RWPE2 (cell line): Measurements from ENCODE around the gene NPHP4.

Experiments
- ATAC-seq: fragments of 200-7000 bp; cut with Tn5 transposase; 3 replicates; pipeline ENCODE4 v1.9.1; 2021; ENCODE audit warnings: low read depth
- DNase-seq: peaks from one replicate; pipeline ENCODE4 v3.0.0-alpha.2; 2020; ENCODE audit warnings: low spot score
- H3K27ac ChIP-seq: fragments of 450-650 bp; 2 replicates; pipeline ENCODE4 v1.5.1; 2017; ENCODE audit warnings: mild to moderate bottlenecking; ENCODE audit not compliant: poor library complexity, severe bottlenecking
- H3K27me3 ChIP-seq: fragments of 250-450 bp; sonication (Bioruptor Pico); 2 replicates; pipeline ENCODE4 v1.5.1; 2021; ENCODE audit warnings: mild to moderate bottlenecking, moderate library complexity; ENCODE audit not compliant: insufficient read depth, poor library complexity, severe bottlenecking
- H3K36me3 ChIP-seq: fragments of 250-450 bp; sonication (Bioruptor Pico); 2 replicates; pipeline ENCODE4 v1.5.1; 2020; ENCODE audit warnings: low read depth, mild to moderate bottlenecking, moderate library complexity
- H3K4me1 ChIP-seq: fragments of 250-450 bp; sonication (Bioruptor Pico); 2 replicates; pipeline ENCODE4 v1.5.1; 2021; ENCODE audit warnings: mild to moderate bottlenecking, moderate library complexity; ENCODE audit not compliant: insufficient read depth, poor library complexity, severe bottlenecking
- H3K4me3 ChIP-seq: fragments of 250-450 bp; sonication (Bioruptor Pico); 2 replicates; pipeline ENCODE4 v1.5.1; 2021; ENCODE audit warnings: mild to moderate bottlenecking, moderate library complexity; ENCODE audit not compliant: severe bottlenecking
- H3K9me3 ChIP-seq: fragments of 250-450 bp; sonication (Bioruptor Pico); 2 replicates; pipeline ENCODE4 v1.5.1; 2021; ENCODE audit warnings: mild to moderate bottlenecking, moderate library complexity; ENCODE audit not compliant: severe bottlenecking
- TF ChIP-seq, protein P1 (sequence below): fragments of 450-650 bp; IDR thresholded peaks from one replicate; pipeline ENCODE4 v1.5.1; 2017; ENCODE audit warnings: mild to moderate bottlenecking, moderate library complexity; ENCODE audit not compliant: poor library complexity, severe bottlenecking

The NPHP4 gene

DNA sequence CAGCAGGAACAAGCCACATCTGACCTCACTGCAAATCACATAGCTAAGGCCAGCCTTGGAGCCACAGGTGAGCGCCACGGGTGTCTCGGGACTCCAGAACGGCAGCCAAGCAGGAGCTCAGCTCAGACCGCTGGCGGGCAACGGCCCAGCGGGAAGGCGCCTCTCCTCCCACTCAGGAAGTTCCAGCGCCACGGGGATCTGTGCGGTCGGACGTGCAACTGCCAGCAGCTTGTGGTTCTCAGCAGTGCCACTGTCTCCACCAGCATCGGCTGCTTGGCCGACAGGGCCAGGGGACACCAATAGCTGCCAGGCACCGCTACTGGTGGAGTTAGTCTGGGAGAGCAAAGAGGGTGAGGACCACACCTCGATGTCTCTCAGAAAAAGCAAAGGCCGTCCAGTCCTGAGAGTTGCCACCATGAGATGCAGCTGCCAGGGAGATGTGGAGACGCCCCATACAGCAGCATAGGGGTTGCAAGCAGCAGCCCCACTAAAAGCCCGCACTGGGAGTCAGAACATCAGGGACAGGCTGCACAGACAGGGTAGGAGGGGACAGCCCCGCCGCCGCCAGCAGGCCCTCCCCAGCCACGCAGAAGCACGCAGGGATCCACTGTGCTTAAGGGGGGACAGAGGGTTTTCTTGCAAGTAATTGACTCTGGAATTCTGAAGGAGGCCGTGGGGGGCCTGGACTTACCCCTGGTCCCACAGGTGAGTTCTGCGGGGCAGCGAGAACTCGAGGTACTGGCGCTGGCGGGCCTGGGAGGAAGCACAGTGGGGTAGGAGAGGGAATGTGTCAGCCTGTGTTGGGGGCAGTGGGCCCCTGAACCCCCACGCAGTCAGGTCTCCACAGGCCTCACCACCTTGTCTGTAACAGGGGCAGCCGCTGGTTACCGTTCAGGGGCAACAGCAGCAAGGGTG, 83.5 kb downstream of the NPHP4 start:
- TF ChIP-seq, protein P1, sequence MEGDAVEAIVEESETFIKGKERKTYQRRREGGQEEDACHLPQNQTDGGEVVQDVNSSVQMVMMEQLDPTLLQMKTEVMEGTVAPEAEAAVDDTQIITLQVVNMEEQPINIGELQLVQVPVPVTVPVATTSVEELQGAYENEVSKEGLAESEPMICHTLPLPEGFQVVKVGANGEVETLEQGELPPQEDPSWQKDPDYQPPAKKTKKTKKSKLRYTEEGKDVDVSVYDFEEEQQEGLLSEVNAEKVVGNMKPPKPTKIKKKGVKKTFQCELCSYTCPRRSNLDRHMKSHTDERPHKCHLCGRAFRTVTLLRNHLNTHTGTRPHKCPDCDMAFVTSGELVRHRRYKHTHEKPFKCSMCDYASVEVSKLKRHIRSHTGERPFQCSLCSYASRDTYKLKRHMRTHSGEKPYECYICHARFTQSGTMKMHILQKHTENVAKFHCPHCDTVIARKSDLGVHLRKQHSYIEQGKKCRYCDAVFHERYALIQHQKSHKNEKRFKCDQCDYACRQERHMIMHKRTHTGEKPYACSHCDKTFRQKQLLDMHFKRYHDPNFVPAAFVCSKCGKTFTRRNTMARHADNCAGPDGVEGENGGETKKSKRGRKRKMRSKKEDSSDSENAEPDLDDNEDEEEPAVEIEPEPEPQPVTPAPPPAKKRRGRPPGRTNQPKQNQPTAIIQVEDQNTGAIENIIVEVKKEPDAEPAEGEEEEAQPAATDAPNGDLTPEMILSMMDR: no peak
- Histone ChIP-seq H3K4me3 (no peak overlapping the region), H3K9me3 (no peaks in the 10 kb centered on the region), H3K36me3 (no peaks in the 10 kb centered on the region; the same call in 1 of the 2 replicates), H3K4me1 (no peaks in the 10 kb centered on the region), H3K27ac (no peak overlapping the region), H3K27me3 (no peaks in the 10 kb centered on the region)
- no peak for ATAC-seq
- no peak for DNase-seq

DNA sequence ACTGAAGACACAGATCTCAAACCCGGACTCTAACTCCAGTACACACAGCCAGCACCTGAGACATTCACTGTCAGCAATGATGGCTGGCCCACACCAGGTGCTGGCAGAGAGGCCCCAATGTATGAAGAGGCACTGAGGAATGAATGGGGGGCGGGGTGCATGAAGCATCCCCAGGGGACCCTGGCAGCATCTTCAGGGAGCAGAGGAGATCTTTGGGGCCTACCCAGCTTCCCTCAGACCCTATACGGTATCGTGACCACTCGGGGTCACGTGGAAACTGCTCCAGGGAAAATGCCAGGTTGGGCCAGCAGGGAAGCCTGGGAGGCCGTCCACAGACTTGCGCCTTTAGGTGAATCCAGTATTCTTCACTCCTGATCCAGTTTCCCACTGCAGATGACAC, 84.3 kb downstream of the NPHP4 start:
- Histone ChIP-seq H3K4me1 (no peaks in the 10 kb centered on the region), H3K36me3 (peaks cover 6% of the 10 kb centered on the region; the same call in 1 of the 2 replicates), H3K27me3 (no peaks in the 10 kb centered on the region), H3K27ac (no peak overlapping the region), H3K4me3 (no peak overlapping the region), H3K9me3 (no peaks in the 10 kb centered on the region)
- no peak for ATAC-seq
- TF ChIP-seq, protein P1: no peak
- no peak for DNase-seq

DNA sequence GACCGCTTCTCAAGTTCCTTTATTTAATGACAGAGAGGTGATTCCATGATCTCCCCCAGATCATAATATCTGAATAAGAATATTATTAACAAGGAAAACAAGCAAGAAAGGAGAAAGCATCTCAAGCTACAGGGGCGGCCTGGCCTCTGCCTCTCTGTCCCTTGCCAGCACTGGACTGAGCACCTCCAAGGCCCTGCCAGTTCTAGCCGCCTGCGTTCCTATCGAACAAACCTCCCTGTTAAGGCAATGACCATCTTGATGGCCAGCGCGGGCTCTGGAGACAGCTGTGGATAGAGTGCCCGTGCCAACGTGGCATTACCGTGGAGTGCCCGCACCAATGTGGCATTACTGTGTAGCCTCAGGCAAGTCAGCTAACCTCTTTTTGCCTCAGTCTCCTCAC, 84.8 kb downstream of the NPHP4 start:
- no peak overlapping the region for H3K27ac ChIP-seq
- peaks cover 10% of the 10 kb centered on the region for H3K36me3 ChIP-seq
- H3K9me3 ChIP-seq: no peaks in the 10 kb centered on the region
- no peaks in the 10 kb centered on the region for H3K4me1 ChIP-seq
- H3K4me3 ChIP-seq: no peak overlapping the region
- TF ChIP-seq, protein P1: no peak
- ATAC-seq (no peak), DNase-seq (no peak)
- H3K27me3 ChIP-seq: no peaks in the 10 kb centered on the region

DNA sequence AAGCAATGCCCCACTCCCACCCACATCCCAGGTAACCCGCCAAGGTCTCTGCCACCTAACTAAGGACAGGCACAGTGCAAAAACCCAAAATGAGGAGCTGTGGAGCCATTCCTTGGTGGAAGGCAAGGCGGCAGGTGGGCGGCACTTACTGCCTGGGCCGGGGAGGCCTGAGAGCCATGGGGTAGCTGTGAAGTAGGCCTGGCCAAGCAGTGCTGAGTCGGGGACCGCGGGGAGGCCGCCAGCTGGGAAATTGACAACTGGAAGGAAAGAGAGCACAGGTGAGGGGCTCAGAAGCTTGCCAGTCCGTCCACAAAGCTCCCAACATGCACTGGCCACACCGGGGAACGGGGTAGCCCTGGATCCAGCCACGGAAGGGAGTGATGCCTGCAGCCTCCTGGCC, 85.3 kb downstream of the NPHP4 start:
- Histone ChIP-seq H3K4me1 (no peaks in the 10 kb centered on the region), H3K36me3 (peaks cover 10% of the 10 kb centered on the region), H3K4me3 (no peak overlapping the region), H3K27me3 (no peaks in the 10 kb centered on the region), H3K9me3 (no peaks in the 10 kb centered on the region), H3K27ac (no peak overlapping the region)
- DNase-seq: no peak
- ATAC-seq: no peak
- TF ChIP-seq, protein P1: no peak

DNA sequence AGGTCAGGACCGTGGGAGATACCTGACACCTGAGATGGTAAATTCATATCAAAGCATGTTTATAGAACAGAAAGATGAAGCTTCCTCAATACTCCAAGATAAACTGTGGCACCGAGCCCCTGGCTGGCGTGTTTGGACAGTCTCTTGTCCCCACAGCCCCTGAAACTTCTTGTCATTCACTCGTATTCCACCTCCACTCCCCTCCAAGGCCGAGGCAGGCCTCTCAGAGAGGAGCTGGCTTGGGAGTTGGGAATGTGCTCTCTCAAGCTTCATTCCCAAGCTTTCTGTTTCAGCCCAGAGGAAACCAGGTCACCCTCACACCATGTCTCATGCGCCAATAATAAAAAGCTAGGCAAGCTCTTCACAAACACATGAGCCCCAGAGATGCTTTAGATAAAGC, 86.1 kb downstream of the NPHP4 start:
- Histone ChIP-seq H3K4me1 (peaks cover 5% of the 10 kb centered on the region), H3K4me3 (no peak overlapping the region), H3K36me3 (peaks cover 10% of the 10 kb centered on the region), H3K9me3 (no peaks in the 10 kb centered on the region), H3K27me3 (no peaks in the 10 kb centered on the region), H3K27ac (no peak overlapping the region)
- TF ChIP-seq, protein P1: no peak
- ATAC-seq: no peak
- no peak for DNase-seq
